PC-3 (cell line): Measurements from ENCODE around the gene UPF1. TPM values are rescaled to one million over a fixed set of nuclear protein-coding genes. Genes with fewer than 3 reads are reported as not detected.

ENCODE experiments used
- ATAC-seq: fragments of 200-7000 bp; cut with Tn5 transposase; 2 replicates; pipeline ENCODE4 v1.9.1; 2020; ENCODE audit warnings: mild to moderate bottlenecking, moderate library complexity
- BruUV-seq: library from RNA; stranded (reverse); fragments of 400-500 nt; replicated peaks from 2 replicates; lab custom pipeline; 2021; lab: Mats Ljungman, UMichigan
- CTCF ChIA-PET: fragments of 300-600 bp; sonication (Branson Sonifier 250); formaldehyde crosslinking; loops from one replicate; lab custom pipeline; 2022; ENCODE audit warnings: antibody characterized with exemption; lab: Charles Lee
- POLR2A ChIA-PET: fragments of 300-600 bp; sonication (Branson Sonifier 250); formaldehyde crosslinking; loops from one replicate; lab custom pipeline; 2022; ENCODE audit warnings: antibody characterized with exemption; ENCODE audit not compliant: unreplicated experiment; lab: Charles Lee
- DNase-seq: peaks from one replicate; pipeline ENCODE4 v3.0.0-alpha.2; 2015
- H2AFZ ChIP-seq: fragments of 300-600 bp; sonication (generic); 2 replicates; pipeline ENCODE4 v1.6.0; 2016; ENCODE audit warnings: antibody characterized with exemption, low read length
- H3F3A ChIP-seq: fragments of 300-600 bp; sonication (generic); one replicate; pipeline ENCODE4 v1.6.0; 2017; ENCODE audit warnings: antibody characterized with exemption, low read length, control low read depth, mild to moderate bottlenecking; ENCODE audit not compliant: unreplicated experiment
- H3K27ac ChIP-seq: fragments of 300-600 bp; sonication (generic); 2 replicates; pipeline ENCODE4 v1.5.1; 2016; ENCODE audit warnings: mild to moderate bottlenecking, low read length
- H3K27me3 ChIP-seq: fragments of 300-600 bp; sonication (generic); 2 replicates; pipeline ENCODE4 v1.6.1; 2016; ENCODE audit warnings: low read length, mixed read lengths
- H3K36me3 ChIP-seq: fragments of 300-600 bp; sonication (generic); 2 replicates; pipeline ENCODE4 v1.6.1; 2016; ENCODE audit warnings: low read depth, mixed run types, low read length, mixed read lengths
- H3K4me1 ChIP-seq: fragments of 300-600 bp; sonication (generic); 2 replicates; pipeline ENCODE4 v1.5.1; 2016; ENCODE audit warnings: low read length; ENCODE audit not compliant: insufficient read depth
- H3K4me2 ChIP-seq: fragments of 300-600 bp; sonication (generic); 2 replicates; pipeline ENCODE4 v1.6.0; 2016; ENCODE audit warnings: low read length
- H3K4me3 ChIP-seq: fragments of 300-600 bp; sonication (generic); 2 replicates; pipeline ENCODE4 v1.5.1; 2016; ENCODE audit warnings: mild to moderate bottlenecking, low read length, mixed read lengths
- H3K79me2 ChIP-seq: fragments of 300-600 bp; sonication (generic); 2 replicates; pipeline ENCODE4 v1.6.1; 2017; ENCODE audit warnings: low read length, mixed read lengths
- H3K9ac ChIP-seq: fragments of 300-600 bp; sonication (generic); 2 replicates; pipeline ENCODE4 v1.6.0; 2016; ENCODE audit warnings: mild to moderate bottlenecking, low read length
- H3K9me2 ChIP-seq: fragments of 300-600 bp; sonication (generic); replicated peaks from 2 replicates; pipeline ENCODE4 v1.6.1; 2016; ENCODE audit warnings: mixed run types, low read length, mixed read lengths
- H3K9me3 ChIP-seq: fragments of 300-600 bp; sonication (generic); 2 replicates; pipeline ENCODE4 v1.6.1; 2016; ENCODE audit warnings: low read length, mixed read lengths
- H4K20me1 ChIP-seq: fragments of 300-600 bp; sonication (generic); 2 replicates; pipeline ENCODE4 v1.6.1; 2016; ENCODE audit warnings: low read length, mixed read lengths
- EZH2 ChIP-seq: fragments of 300-600 bp; sonication (generic); IDR thresholded peaks from one replicate; pipeline ENCODE4 v1.6.1; 2017; ENCODE audit warnings: antibody characterized with exemption, mild to moderate bottlenecking, low read length; ENCODE audit not compliant: unreplicated experiment
- EZH2phosphoT487 ChIP-seq: fragments of 300-600 bp; sonication (generic); IDR thresholded peaks from 2 replicates; pipeline ENCODE4 v1.6.1; 2018; ENCODE audit warnings: mild to moderate bottlenecking, antibody characterized with exemption, low read length, borderline replicate concordance
- intact Hi-C: fragments of 100-400 bp; cut with micrococcal nuclease; formaldehyde crosslinking; loops from 2 replicates; pipeline ENCODE4 v1.9.0; 2023
- total RNA-seq: library from RNA; depleted of rRNA; stranded (reverse); fragments of >200 nt; gene quantifications from 2 replicates; pipeline ENCODE4 v1.2.3, GENCODE V29; 2014
- TF ChIP-seq, protein P1 (sequence below): fragments of 300-600 bp; sonication (generic); conservative IDR thresholded peaks from 2 replicates; pipeline ENCODE4 v1.5.1; 2017; ENCODE audit warnings: antibody characterized with exemption, low read depth, mild to moderate bottlenecking, low read length

UPF1 gene
- total RNA-seq, 1 experiment from 2014 or later: 97.1 TPM

DNA sequence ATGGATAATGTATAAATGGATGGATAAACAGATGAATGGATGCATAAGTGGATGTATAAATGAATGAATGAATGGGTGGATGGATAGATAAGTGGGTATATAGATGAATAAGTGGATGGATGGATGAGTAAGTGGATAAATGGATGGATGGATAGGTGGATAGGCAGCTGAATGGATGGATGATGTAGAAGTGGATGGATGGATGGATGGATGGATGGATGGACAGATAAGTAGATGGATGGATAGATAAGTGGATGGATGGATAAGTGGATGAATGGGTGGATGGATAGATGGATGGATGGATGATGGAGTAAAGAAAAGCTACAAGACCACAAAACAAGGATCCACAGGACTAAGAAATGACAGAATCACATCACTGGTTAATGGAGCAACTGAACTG, 31.7 kb upstream of the UPF1 start:
- Histone ChIP-seq H3K9me3 (no peaks in the 10 kb centered on the region), H3K4me2 (no peak overlapping the region), H3K9ac (no peak overlapping the region), H3K79me2 (no peaks in the 10 kb centered on the region), H2AFZ (no peak overlapping the region), H3K4me1 (no peaks in the 10 kb centered on the region), H3K36me3 (no peaks in the 10 kb centered on the region), H3K9me2 (no peaks in the 10 kb centered on the region), H3F3A (no peaks in the 10 kb centered on the region), H3K4me3 (no peak overlapping the region), H4K20me1 (no peaks in the 10 kb centered on the region), H3K27ac (no peak overlapping the region), H3K27me3 (no peaks in the 10 kb centered on the region)
- POLR2A ChIA-PET: no interaction called here
- ATAC-seq (no peak), DNase-seq (no peak)
- TF ChIP-seq EZH2phosphoT487 (no peak), EZH2 (no peak)
- TF ChIP-seq, protein P1, sequence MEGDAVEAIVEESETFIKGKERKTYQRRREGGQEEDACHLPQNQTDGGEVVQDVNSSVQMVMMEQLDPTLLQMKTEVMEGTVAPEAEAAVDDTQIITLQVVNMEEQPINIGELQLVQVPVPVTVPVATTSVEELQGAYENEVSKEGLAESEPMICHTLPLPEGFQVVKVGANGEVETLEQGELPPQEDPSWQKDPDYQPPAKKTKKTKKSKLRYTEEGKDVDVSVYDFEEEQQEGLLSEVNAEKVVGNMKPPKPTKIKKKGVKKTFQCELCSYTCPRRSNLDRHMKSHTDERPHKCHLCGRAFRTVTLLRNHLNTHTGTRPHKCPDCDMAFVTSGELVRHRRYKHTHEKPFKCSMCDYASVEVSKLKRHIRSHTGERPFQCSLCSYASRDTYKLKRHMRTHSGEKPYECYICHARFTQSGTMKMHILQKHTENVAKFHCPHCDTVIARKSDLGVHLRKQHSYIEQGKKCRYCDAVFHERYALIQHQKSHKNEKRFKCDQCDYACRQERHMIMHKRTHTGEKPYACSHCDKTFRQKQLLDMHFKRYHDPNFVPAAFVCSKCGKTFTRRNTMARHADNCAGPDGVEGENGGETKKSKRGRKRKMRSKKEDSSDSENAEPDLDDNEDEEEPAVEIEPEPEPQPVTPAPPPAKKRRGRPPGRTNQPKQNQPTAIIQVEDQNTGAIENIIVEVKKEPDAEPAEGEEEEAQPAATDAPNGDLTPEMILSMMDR: no peak
- CTCF ChIA-PET: no interaction called here
- no TSS peak for BruUV-seq
- intact Hi-C loops: no loop called here

DNA sequence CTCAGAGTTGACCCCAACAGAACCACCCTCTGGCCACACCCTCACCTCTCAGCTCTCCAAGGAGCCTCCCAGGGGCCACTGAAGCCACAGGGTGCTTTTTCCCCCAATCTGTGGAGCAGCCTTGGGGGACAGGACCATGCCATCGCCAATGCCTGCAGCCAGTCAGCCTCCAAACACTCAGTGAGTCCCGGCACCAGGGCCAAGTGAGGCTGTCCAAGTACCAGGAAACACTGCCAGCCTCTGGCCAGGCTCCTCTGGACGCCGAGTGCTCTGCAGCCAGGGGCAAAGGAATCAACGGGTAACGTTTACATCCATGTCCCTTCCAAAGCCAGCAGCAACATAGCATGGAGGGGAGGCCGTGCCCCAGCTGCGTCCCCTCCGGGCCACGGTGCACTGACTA, 31.1 kb upstream of the UPF1 start:
- ATAC-seq (no peak), DNase-seq (no peak)
- Histone ChIP-seq H3K4me3 (no peak overlapping the region), H3K4me1 (no peaks in the 10 kb centered on the region), H3K79me2 (no peaks in the 10 kb centered on the region), H3K4me2 (no peak overlapping the region), H3K9me3 (no peaks in the 10 kb centered on the region), H3F3A (no peaks in the 10 kb centered on the region), H3K27ac (no peak overlapping the region), H3K27me3 (no peaks in the 10 kb centered on the region), H3K36me3 (no peaks in the 10 kb centered on the region), H3K9me2 (no peaks in the 10 kb centered on the region), H4K20me1 (no peaks in the 10 kb centered on the region), H3K9ac (no peak overlapping the region), H2AFZ (no peak overlapping the region)
- CTCF ChIA-PET: no interaction called here
- no TSS peak for BruUV-seq
- POLR2A ChIA-PET: no interaction called here
- TF ChIP-seq EZH2 (no peak), EZH2phosphoT487 (no peak)
- TF ChIP-seq, protein P1: no peak
- intact Hi-C loops: no loop called here

DNA sequence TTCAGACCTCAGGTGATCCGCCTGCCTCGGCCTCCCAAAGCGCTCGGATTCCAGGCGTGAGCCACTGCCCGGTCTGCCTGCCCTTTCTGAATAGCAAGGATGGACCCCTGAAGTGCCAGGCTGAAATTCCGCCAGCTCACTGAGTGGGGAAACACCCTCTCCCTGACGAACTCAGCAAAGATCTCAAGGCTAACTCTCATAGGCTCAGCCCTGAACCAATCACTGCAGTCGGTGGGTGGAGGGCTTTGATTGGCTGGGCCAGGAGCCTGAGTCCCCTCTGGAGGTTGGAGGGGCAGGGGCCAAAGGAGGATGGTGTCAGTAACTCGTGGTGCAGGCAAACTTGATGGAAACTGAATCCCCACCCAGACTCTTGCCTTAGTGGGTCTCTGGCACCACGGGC, 29.4 kb upstream of the UPF1 start:
- H3K9me2 ChIP-seq: no peaks in the 10 kb centered on the region
- intact Hi-C loops: no loop called here
- ChIA-PET CTCF (no interaction called here), POLR2A (no interaction called here)
- TF ChIP-seq, protein P1: no peak
- TF ChIP-seq EZH2phosphoT487 (no peak), EZH2 (no peak)
- no peak overlapping the region for H3K4me2 ChIP-seq
- no peaks in the 10 kb centered on the region for H3K4me1 ChIP-seq
- H3K9ac ChIP-seq: no peak overlapping the region
- H3K4me3 ChIP-seq: no peak overlapping the region
- BruUV-seq: no TSS peak
- H2AFZ ChIP-seq: no peak overlapping the region
- no peaks in the 10 kb centered on the region for H3K27me3 ChIP-seq
- no peaks in the 10 kb centered on the region for H3K79me2 ChIP-seq
- H3K36me3 ChIP-seq: no peaks in the 10 kb centered on the region
- no peak for DNase-seq
- ATAC-seq: no peak
- no peaks in the 10 kb centered on the region for H3F3A ChIP-seq
- no peaks in the 10 kb centered on the region for H4K20me1 ChIP-seq
- no peak overlapping the region for H3K27ac ChIP-seq
- H3K9me3 ChIP-seq: no peaks in the 10 kb centered on the region
